GM08714 (cell line): ENCODE data around the gene PNLIPRP2.

Source experiments
- H3K4me3 ChIP-seq: fragments of 200-500 bp; sonication (Bioruptor generic); 2 replicates; pipeline ENCODE4 v1.5.1; 2014; ENCODE audit warnings: mild to moderate bottlenecking, low read length, inconsistent platforms
- ZNF274 ChIP-seq: IDR thresholded peaks from 2 replicates; pipeline ENCODE4 v1.6.1; 2012; ENCODE audit warnings: mild to moderate bottlenecking, low read depth, low read length

Gene PNLIPRP2

DNA sequence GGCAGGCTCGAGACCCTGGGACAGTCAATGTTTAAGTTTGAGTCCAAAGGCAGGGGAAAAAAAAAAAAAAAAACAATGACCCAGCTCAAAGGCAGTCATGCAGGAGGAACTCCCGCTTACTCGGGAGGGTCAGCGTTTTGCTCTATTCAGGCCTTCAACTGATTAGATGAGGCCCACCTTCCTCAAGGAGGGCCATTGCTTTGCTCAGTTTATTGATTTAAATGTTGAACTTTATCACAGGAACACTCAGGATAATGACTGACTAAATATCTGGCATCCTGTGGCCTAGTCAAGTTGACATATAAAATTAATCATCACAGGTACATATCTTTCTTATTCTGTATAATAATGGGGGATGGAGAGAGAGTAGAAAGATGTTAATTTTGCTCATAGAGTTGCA is 69.0 kb downstream of the PNLIPRP2 start:
- H3K4me3 ChIP-seq, result no peak overlapping the region
- TF ChIP-seq ZNF274, result no peak

DNA sequence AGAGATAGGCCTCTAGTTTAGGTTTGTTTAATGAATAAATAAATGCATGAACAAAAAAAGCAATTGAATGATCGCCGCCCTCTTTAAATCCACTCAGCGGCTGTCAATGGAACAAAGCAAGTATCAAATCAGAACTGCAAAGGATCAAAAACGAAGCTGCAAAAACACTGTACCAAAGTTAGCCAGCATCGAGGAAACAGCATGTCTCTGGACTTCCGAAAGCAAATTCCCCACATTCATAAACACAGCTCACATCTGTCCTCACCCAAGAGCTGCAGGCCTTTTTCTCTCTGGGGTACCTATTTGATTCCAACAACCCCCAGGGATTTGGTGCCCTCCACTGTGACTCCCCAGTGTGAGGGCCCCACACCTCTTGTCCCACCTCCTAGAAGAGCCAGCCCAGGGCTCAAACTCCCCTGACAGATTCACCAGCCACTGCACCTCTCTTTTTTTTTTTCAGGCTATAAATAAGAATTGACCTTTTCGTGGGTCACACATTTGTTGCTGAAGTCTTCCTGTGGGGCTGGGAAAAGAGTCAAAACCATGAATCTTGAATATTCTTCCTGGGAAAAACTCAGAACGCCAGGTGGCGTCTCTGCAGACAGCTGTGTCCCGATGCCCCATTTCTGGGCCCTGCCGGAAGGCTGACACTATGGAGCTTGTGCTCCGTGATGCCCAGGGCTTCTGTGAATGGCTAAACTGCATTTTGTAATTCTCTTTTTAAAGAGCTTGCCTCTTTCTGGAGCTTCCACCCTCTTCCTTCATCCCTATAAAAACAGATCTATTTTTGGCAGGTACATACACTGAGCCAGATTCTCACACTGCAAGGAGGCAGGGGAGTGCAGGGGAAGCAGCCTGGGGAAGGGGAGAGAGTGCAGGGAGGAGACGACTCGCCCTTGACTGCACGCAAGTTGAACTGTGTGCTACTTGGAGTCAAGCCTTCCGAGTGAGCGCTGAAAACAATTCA is 69.9 kb downstream of the PNLIPRP2 start:
- no peak for TF ChIP-seq ZNF274
- no peak overlapping the region for H3K4me3 ChIP-seq

DNA sequence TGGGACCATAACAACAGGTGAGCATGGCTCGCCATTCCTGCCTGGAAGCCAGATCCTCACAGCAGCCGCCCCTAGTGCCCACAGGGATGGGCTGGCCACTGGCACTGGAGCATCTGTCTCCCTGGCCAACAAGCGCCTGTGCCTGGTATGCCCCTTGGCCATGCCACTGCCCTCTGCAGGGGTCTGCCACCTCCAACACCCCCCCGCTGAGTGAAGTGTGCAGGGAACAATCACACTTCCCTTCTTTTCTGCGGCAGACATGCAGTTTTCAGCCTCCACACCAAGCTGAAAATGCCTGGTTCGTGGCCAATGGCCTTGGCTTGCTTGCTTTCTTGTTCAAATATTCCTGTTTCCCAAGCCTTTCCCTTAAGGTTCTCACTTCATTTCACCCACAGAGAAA is 70.9 kb downstream of the PNLIPRP2 start:
- no peak for TF ChIP-seq ZNF274
- H3K4me3 ChIP-seq, result no peak overlapping the region

DNA sequence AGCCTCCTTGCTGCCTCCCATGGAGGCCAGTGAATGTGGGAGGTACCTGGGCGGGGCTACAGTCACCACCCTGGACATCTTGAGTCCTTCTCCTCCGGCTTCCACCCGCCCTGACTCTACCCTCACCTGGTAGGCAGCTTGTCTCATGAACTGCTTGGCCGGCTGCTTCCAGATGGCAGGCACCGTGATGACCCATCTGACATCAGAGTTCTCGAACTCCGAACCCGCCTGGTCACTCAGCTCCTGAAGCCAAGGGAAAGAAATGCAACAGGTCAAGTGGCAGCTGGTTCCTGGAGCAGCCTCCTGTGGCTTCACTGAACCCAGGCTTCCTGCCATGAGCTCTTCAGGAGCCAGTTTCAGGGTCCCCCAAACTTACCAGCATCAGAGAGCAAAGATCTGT is 71.5 kb downstream of the PNLIPRP2 start:
- no peak for TF ChIP-seq ZNF274
- H3K4me3 ChIP-seq, result no peak overlapping the region

DNA sequence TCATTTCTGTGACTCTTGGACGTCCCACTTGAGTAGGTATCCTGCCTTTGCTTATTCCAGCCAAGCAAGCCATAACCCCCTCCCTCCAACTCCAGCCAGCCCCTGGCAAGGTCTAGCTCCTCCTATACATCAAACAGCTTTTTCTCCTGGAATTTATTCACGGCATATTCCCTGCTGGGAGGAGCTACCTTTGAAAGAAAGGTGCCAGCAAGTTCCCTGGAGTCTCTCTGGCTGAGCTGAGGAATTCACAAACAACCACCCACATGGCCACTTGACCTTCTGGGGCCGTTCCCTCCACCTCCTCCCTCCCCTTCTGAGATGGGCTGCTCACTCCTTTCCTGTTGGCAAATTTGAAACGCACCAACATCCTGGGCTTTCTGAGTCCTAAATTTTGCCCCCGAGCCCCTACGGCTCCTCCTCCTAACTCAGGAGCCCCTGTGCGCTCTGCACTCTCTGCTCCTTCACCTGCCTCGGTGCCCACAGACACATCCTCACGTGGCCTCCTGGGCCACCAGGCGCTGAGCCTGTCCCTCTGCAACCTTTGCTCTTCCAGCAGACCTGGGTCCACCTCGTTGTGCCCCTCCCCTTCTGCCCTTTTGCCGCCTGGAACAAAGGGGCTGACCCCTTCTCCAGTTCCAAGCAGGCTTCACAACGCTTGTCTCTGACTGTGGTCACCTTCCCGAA is 73.6 kb downstream of the PNLIPRP2 start:
- no peak for TF ChIP-seq ZNF274
- no peak overlapping the region for H3K4me3 ChIP-seq
